SKM-1 (cell line): Measurements from ENCODE around the gene SORCS3.
A peak's percentile ranks its signal among the peaks of the same experiment; 100 is the strongest.

Source experiments
- DNase-seq: peaks from one replicate; lab custom pipeline; 2025; ENCODE audit not compliant: unreplicated experiment; lab: John Stamatoyannopoulos, UW

The SORCS3 gene

GRCh38 chr10:104641187-104641936 is at the start of gene SORCS3:
Gene SORCS3, plus strand, starts transcription at chr10:104641290.
- no peak for DNase-seq

GRCh38 chr10:104591441-104591840 is 49.6 kb upstream of the SORCS3 start:
- no peak for DNase-seq

- peak; percentile 69 for DNase-seq
Observed at GRCh38 chr10:104601166-104601565, 39.9 kb upstream of the SORCS3 start.

GRCh38 chr10:104608091-104608828 is 32.8 kb upstream of the SORCS3 start:
- DNase-seq = no peak

GRCh38 chr10:104612571-104613205 is 28.4 kb upstream of the SORCS3 start:
- DNase-seq = no peak

- DNase-seq = no peak
Observed at GRCh38 chr10:104613406-104613805, 27.7 kb upstream of the SORCS3 start.

GRCh38 chr10:104614245-104614831 is 26.8 kb upstream of the SORCS3 start:
- DNase-seq = no peak

- no peak for DNase-seq
Observed at GRCh38 chr10:104615136-104615535, 26.0 kb upstream of the SORCS3 start.

- no peak for DNase-seq
Observed at GRCh38 chr10:104617831-104618230, 23.3 kb upstream of the SORCS3 start.

- DNase-seq = no peak
Observed at GRCh38 chr10:104622175-104622574, 18.9 kb upstream of the SORCS3 start.

- DNase-seq = peak; percentile 2
Observed at GRCh38 chr10:104622598-104623209, 18.4 kb upstream of the SORCS3 start.

- no peak for DNase-seq
Observed at GRCh38 chr10:104630731-104631130, 10.4 kb upstream of the SORCS3 start.

- no peak for DNase-seq
Observed at GRCh38 chr10:104631946-104632345, 9.1 kb upstream of the SORCS3 start.

GRCh38 chr10:104638861-104639589 is 2.1 kb upstream of the SORCS3 start:
- DNase-seq = no peak

GRCh38 chr10:104639590-104640338 is 1.3 kb upstream of the SORCS3 start:
- no peak for DNase-seq

GRCh38 chr10:104640339-104641186 is 527 bp upstream of the SORCS3 start:
- no peak for DNase-seq

- DNase-seq = no peak
Observed at GRCh38 chr10:104641937-104642657, 1.0 kb downstream of the SORCS3 start.

GRCh38 chr10:104642658-104643302 is 1.7 kb downstream of the SORCS3 start:
- DNase-seq = no peak
